ENCODE data around the gene OR11H7.
"Not testable (repeated sequence)": the region's sequence is repeated elsewhere in the genome, so short reads cannot be mapped to it uniquely, and the experiment has no call there.

Gene OR11H7

GRCh38 chr14:20228681-20229080, at the start of gene OR11H7:
TSS of gene OR11H7 (plus strand) at chr14:20228981.
- no peak for DNase-seq

- DNase-seq: no peak
These were observed 49.6 kb upstream of the OR11H7 start for GRCh38 chr14:20179218-20179617.

DNA sequence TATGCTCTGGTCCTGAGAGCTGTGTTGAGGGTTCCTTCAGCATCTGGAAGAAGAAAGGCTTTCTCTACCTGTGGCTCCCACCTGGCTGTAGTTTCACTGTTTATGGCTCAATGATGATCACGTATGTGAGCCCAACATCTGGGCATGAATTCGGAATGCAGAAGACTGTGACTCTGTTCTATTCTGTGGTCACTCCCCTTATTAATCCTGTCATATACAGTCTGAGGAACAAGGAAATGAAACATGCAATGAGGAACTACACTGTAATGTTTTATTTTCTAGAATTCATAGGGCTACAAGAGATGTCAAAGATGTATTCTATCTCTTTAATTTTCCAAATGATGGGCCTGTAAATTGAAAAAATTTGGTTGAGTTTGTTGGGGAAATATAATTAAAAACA, 48.9 kb upstream of the OR11H7 start:
- DNase-seq: no peak

- no peak for DNase-seq
These were observed 48.3 kb upstream of the OR11H7 start for GRCh38 chr14:20180486-20180885.

- DNase-seq: no peak
These were observed 44.6 kb upstream of the OR11H7 start for GRCh38 chr14:20184181-20184580.

DNA sequence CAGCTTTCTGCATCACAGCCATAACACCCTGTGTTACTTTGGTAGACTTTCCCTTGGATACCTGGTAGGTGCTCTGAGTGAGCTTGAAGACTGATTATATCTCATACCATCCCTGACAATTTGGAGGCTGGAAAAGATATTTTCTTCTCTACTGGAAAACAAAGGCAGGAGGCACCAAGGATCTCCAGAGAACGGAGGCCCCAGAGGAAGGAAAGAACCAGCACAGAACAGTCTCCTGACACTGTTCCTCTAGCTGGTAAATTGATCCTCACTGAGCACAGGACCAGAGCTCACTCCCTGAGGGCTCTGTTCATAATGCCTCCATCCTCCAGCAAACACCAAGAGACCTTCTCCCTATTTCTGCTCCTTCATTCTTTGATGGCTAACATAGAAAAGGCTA, 38.2 kb upstream of the OR11H7 start, which contains the start of gene OR11G2:
OR11G2 (plus strand) TSS at position 301 of the 400 bp plus-strand sequence. CDS start 6,542 bp downstream, outside the sequence.
- DNase-seq: no peak

DNA sequence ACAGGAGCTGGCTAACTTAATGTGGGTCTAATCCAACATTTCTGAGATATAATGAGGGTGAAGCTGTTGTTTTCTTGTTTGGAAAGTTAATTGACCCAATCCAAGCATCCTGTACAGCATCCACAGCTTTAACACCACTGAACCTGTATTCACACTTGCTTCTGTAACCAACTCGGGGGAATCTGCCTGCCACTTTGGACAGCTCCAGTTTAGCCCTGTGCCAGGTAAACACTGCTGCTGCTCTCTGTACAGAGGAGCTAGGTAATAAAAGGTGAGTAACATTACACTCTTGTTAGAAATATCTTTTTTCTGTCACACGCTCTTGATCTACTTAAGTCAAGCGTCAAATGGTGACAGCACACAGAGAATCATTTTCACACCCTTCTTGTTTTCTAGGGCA, 37.4 kb upstream of the OR11H7 start:
- no peak for DNase-seq

GRCh38 chr14:20194101-20194500, 34.7 kb upstream of the OR11H7 start:
- no peak for DNase-seq

DNA sequence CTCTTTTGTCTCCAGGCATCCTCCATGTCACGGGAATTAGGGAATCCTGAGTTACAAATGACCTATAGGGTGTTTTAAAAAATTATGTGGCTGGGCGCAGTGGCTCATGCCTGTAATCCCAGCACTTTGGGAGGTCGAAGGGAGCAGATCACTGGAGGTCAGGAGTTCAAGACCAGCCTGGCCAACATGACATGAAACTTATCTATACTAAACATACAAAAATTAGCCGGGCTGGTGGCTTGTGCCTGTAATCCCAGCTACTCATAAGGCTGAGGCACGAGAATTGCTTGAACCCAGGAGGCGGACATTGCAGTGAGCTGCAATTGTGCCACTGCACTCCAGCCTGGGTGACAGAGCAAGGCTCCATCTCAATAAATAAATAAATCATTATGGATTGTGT, 33.6 kb upstream of the OR11H7 start:
- DNase-seq: not testable (repeated sequence)

DNA sequence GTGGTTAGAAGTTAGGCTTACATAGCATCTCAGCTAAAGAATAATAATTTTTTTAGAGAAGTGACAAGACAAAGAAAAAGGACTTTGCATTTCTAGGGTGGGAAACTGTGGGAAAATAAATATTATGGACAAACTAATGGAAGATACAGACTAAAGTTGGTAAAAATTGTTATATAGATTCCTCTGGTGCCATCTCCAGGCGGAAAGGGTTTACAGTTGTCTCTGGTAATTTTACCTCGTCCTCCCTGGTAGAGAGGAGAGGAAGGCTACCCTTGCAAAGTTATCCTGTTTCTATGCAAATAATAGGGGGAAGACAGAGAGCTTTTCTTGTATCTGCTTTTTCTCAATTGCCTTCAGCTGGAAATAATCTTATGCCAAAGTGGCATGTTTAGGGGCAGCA, 32.9 kb upstream of the OR11H7 start:
- DNase-seq: peak; percentile 6

GRCh38 chr14:20197459-20197858, 31.3 kb upstream of the OR11H7 start:
- DNase-seq: no peak

GRCh38 chr14:20198991-20199390, 29.8 kb upstream of the OR11H7 start:
- DNase-seq: no peak

- DNase-seq: no peak
These were observed 24.1 kb upstream of the OR11H7 start for GRCh38 chr14:20204721-20205120.

- no peak for DNase-seq
These were observed 19.2 kb upstream of the OR11H7 start for GRCh38 chr14:20209595-20209994.

DNA sequence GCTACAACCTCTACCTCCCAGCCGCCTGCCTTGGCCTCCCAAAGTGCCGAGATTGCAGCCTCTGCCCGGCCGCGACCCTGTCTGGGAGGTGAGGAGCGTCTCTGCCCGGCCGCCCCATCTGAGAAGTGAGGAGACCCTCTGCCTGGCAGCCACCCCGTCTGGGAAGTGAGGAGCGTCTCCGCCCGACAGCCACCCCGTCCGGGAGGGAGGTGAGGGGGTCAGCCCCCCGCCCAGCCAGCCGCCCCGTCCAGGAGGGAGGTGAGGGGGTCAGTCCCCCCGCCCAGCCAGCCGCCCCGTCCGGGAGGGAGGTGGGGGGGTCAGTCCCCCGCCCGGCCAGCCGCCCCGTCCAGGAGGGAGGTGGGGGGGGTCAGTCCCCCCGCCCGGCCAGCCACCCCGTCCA, 16.4 kb upstream of the OR11H7 start:
- not testable (repeated sequence) for DNase-seq

DNA sequence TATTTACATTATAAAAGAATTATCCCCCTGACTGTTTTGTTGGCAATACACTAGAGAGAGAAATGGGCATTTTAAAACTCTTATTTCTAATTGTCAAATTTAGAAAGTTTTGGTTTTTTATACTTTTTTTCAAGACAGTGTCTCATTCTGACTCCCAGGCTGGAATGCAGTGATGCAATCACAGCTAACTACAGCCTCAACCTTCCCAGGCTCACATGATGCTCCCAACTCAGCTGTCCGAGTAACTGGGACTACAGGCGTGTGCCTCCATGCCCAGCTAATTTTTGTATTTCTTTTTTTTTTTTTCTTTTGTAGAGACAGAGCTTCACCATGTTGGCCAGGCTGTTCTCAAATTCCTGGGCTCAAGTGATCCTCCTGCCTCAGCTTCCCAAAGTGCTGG, 13.6 kb upstream of the OR11H7 start:
- DNase-seq: no peak

- no peak for DNase-seq
These were observed 9.7 kb upstream of the OR11H7 start for GRCh38 chr14:20219033-20219432.

DNA sequence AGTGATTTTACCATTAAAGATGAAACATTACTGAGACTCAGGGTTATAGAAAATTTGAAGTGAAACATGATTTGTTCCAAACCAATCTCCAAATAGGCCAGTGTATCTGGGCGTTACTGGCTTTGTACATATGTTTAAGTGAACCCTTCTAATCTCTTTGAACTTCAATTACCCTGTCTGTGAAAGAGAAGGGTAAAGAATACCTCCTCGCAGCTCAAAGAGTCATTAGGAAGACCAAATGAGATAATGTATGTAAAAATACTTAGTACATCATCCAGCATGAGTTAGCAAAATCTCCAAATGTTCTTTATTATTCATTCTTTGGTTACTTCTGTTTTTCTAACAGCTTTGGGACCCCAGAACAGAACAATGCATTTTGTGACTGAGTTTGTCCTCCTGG, 5.4 kb upstream of the OR11H7 start, which contains the start of gene OR11H6:
OR11H6 (plus strand) TSS at position 301 of the 400 bp plus-strand sequence; CDS start at position 301, 0 bp downstream.
- DNase-seq: no peak

GRCh38 chr14:20235415-20235814, 6.6 kb downstream of the OR11H7 start:
- not testable (repeated sequence) for DNase-seq

DNA sequence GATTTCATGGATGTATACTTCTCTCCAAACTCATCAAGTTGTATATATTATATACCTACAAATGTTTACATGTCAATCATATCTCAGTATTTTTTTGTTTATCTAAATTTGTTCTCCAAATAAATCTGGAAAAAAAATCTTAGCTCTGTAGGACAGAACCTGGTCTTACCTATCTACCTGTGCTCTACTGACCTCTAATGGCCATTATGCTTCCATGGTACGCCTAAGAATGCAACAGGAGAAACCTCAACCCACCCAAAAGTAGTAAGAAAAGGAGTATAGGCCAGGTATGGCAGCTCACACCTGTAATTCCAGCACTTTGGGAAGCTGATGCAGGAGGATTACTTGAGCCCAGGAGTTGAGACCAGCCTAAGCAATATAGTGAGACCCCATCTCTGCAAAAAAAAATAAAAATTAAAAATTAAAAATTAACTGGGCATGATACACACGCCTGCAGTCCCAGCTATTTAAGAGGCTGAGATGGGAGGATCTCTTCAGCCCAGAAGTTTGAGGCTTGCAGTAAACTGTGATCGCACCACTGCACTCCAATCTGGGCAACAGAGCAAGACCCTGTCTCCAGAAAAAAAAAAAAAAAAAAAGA, 19.0 kb downstream of the OR11H7 start:
- DNase-seq: peak; percentile 16

GRCh38 chr14:20262642-20263128, 33.9 kb downstream of the OR11H7 start:
- DNase-seq: no peak

- DNase-seq: not testable (repeated sequence)
These were observed 35.6 kb downstream of the OR11H7 start for GRCh38 chr14:20264361-20264760.

DNA sequence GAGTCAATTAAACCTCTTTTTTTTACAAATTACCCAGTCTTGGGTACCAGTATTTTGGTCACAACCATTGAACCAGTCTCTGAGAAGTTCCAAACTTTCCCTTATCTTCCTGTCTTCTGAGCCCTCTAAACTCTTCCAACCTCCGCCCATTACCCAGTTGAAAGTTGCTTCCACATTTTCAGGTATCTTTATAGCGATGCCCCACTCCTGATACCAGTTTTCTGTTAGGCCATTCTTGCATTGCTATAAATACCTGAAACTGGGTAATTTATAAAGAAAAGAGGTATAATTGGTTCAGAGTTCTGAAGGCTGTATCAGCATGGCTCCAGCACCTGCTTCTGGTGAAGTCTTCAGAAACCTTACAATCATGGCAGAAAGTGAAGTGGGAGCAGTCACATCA, 45.3 kb downstream of the OR11H7 start:
- DNase-seq: no peak

- DNase-seq: no peak
These were observed 48.6 kb downstream of the OR11H7 start for GRCh38 chr14:20277409-20277808.

DNA sequence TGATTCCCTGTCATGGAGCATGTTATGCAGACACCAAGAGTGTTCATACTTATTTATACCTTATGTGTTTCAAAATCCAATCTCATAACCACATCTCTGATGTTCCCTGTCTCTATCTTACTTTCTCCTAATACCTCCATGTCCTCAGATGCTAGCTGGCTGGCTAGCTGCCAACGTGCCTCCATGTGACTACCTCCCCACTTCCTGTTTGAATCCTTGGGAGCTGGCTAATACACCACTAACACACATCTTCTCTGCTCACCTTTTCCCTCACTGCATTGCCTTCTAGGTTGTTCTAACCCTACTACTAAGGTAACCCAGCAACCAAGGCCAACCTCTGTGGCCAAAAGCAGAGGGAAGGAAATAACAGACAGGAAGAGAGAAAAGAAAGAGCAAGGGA, 49.6 kb downstream of the OR11H7 start:
- DNase-seq: peak; percentile 48

All from CD4-positive, alpha-beta T cell treated with Interleukin-17A for 1 hour (primary cell).